Erythroblast (primary cell): Measurements from ENCODE around the gene LRRC46.

Experiments used
- GATA1 ChIP-seq: IDR thresholded peaks from 2 replicates; pipeline ENCODE4 v1.6.1; 2011; ENCODE audit warnings: low read depth, mild to moderate bottlenecking, control low read depth, low read length, moderate library complexity
- POLR2A ChIP-seq: IDR thresholded peaks from 2 replicates; pipeline ENCODE4 v1.6.1; 2011; ENCODE audit warnings: mild to moderate bottlenecking, low read length

- TF ChIP-seq POLR2A (no peak), GATA1 (no peak)
Observed at GRCh38 chr17:47789611-47790561, 41.6 kb upstream of the LRRC46 start.
